Measurements from ENCODE around the gene CNDP2. TPM values are rescaled to one million over a fixed set of nuclear protein-coding genes. Genes with fewer than 3 reads are reported as not detected.

CNDP2 gene
- total and polyA plus RNA-seq, 2 donors from 2014 or later: 499 to 740 TPM

DNA sequence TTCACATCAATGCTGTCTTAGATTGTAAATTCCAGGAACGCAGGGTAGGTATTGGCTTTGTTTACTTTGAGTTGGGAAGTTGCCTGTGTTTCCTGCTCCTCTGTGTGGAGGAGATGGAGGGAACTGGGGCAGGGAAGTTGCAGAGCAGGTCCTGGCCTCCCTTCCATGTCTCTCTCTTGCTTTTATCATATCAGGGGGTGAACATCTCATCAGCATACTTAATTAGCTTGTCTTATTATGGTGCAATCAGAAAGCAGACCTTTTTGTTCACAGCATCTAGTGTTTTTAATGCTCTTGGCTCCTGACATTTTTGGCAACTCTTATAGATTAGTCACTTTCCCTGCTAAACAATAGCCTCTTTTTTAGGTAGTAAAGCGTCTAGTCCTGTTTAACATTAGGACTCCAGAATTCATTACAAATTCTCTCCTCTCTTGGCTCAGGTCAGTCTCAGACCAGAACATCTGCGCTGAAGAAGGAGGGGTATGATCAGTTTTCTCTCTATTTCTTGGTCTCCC, 27.6 kb upstream of the CNDP2 start:
- Histone ChIP-seq H3K9me3 (ENCODE audit: control insufficient read depth in 2 of 3, insufficient read depth in 1 of 3, low read length in 3 of 3) (no peaks in the 10 kb centered on the region), H3K27ac (ENCODE audit: low read depth in 2 of 2, low read length in 2 of 2) (no peak overlapping the region), H3K27me3 (ENCODE audit: control insufficient read depth, insufficient read depth, low read length) (no peaks in the 10 kb centered on the region), H3K4me1 (ENCODE audit: control insufficient read depth in 2 of 3, insufficient read depth in 2 of 3, low read depth in 1 of 3, low read length in 3 of 3) (no peaks in the 10 kb centered on the region), H3K9ac (ENCODE audit: low read length in 3 of 3) (no peak overlapping the region), H3K4me3 (ENCODE audit: low read length in 3 of 3) (no peak overlapping the region), H3K36me3 (ENCODE audit: control insufficient read depth in 2 of 3, insufficient read depth in 3 of 3, low read length in 3 of 3) (no peaks in the 10 kb centered on the region)
- TF ChIP-seq, protein P1, sequence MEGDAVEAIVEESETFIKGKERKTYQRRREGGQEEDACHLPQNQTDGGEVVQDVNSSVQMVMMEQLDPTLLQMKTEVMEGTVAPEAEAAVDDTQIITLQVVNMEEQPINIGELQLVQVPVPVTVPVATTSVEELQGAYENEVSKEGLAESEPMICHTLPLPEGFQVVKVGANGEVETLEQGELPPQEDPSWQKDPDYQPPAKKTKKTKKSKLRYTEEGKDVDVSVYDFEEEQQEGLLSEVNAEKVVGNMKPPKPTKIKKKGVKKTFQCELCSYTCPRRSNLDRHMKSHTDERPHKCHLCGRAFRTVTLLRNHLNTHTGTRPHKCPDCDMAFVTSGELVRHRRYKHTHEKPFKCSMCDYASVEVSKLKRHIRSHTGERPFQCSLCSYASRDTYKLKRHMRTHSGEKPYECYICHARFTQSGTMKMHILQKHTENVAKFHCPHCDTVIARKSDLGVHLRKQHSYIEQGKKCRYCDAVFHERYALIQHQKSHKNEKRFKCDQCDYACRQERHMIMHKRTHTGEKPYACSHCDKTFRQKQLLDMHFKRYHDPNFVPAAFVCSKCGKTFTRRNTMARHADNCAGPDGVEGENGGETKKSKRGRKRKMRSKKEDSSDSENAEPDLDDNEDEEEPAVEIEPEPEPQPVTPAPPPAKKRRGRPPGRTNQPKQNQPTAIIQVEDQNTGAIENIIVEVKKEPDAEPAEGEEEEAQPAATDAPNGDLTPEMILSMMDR (IDR thresholded peaks at IDR 0.05; ENCODE audit: borderline replicate concordance, extremely low read depth, insufficient read depth): no peak
- FAIRE-seq: no peak
- DNase-seq: no peak
- intact Hi-C loops (cut with DNase I): no loop called here

DNA sequence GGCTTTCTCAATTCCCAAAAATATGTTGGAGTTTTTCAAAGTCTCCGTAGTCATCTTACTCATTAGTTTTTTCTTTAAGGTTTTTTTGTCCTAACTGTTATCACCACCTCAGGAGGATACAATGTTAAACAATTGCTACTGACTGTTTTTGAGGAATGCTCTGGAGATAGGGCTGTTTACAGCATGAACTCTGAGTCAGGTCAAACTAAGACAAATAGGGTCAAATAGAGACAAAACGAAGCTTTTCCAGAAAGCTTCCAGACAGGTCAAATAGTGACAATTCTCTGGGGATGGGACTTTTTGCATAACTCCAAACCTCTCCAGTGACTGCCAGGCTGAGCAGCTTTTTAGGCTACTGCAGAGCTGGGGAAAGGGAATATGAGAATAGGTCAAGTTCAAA, 23.9 kb upstream of the CNDP2 start:
- Histone ChIP-seq H3K9me3 (ENCODE audit: control insufficient read depth in 2 of 3, insufficient read depth in 1 of 3, low read length in 3 of 3) (no peaks in the 10 kb centered on the region), H3K27me3 (ENCODE audit: control insufficient read depth, insufficient read depth, low read length) (no peaks in the 10 kb centered on the region), H3K9ac (ENCODE audit: low read length in 3 of 3) (no peak overlapping the region), H3K36me3 (ENCODE audit: control insufficient read depth in 2 of 3, insufficient read depth in 3 of 3, low read length in 3 of 3) (no peaks in the 10 kb centered on the region), H3K4me3 (ENCODE audit: low read length in 3 of 3) (no peak overlapping the region), H3K27ac (ENCODE audit: low read depth in 2 of 2, low read length in 2 of 2) (no peak overlapping the region), H3K4me1 (ENCODE audit: control insufficient read depth in 2 of 3, insufficient read depth in 2 of 3, low read depth in 1 of 3, low read length in 3 of 3) (no peaks in the 10 kb centered on the region)
- intact Hi-C loops (cut with DNase I): no loop called here
- DNase-seq (no peak), FAIRE-seq (no peak)
- TF ChIP-seq, protein P1 (IDR thresholded peaks at IDR 0.05; ENCODE audit: borderline replicate concordance, extremely low read depth, insufficient read depth): no peak

DNA sequence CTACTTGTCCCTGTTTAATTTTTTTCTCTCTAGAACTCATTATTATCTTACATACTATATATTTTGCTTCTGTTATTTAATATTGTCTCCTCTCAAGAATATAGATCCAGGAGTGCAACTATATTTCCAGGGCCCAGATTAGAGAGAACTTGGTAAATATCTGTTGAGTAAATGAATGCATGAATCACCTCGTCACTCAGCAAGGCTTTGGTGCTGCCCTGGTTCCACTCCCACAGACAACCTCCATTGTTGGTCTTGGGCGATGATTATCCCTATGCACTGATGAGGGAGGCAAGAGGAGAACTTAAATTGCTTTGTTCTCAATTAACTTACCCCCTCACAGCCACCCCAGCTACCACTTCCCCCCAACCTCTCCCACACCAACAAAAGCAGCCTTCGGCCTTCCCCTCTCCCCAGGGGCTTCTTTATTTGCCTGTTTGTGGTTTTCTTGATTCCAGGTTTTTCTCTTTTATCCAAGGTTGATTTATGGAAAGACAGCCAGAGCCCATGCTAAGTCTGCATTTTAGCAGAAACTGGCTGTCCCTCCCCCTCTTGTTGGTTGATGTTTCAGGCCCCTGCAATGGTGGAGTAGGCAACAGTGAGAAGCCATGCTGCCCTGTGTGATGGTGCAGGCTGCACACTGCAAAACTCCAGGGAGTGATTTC, 22.1 kb upstream of the CNDP2 start:
- Histone ChIP-seq H3K4me3 (ENCODE audit: low read length in 3 of 3) (no peak overlapping the region), H3K27ac (ENCODE audit: low read depth in 2 of 2, low read length in 2 of 2) (no peak overlapping the region), H3K27me3 (ENCODE audit: control insufficient read depth, insufficient read depth, low read length) (no peaks in the 10 kb centered on the region), H3K9ac (ENCODE audit: low read length in 3 of 3) (no peak overlapping the region), H3K4me1 (ENCODE audit: control insufficient read depth in 2 of 3, insufficient read depth in 2 of 3, low read depth in 1 of 3, low read length in 3 of 3) (no peaks in the 10 kb centered on the region), H3K36me3 (ENCODE audit: control insufficient read depth in 2 of 3, insufficient read depth in 3 of 3, low read length in 3 of 3) (no peaks in the 10 kb centered on the region), H3K9me3 (ENCODE audit: control insufficient read depth in 2 of 3, insufficient read depth in 1 of 3, low read length in 3 of 3) (no peaks in the 10 kb centered on the region)
- DNase-seq (no peak), FAIRE-seq (no peak)
- TF ChIP-seq, protein P1 (IDR thresholded peaks at IDR 0.05; ENCODE audit: borderline replicate concordance, extremely low read depth, insufficient read depth): no peak
- intact Hi-C loops (cut with DNase I): no loop called here

All from kidney (tissue), 14 donors.